OCI-LY1 (cell line): ENCODE data around the gene MMP24OS.

Source experiments
- H2AFZ ChIP-seq: fragments of 200-600 bp; sonication (generic), shearing (Covaris generic); 2 replicates; pipeline ENCODE4 v1.6.0; 2014; ENCODE audit warnings: antibody characterized with exemption, mild to moderate bottlenecking, low read length
- H3F3A ChIP-seq: fragments of 200-600 bp; sonication (generic), shearing (Covaris generic); 2 replicates; pipeline ENCODE4 v1.6.0; 2014; ENCODE audit warnings: mild to moderate bottlenecking, antibody characterized with exemption, low read length, moderate library complexity; ENCODE audit not compliant: insufficient read depth
- H3K27ac ChIP-seq: fragments of 200-600 bp; sonication (generic); 2 replicates; pipeline ENCODE4 v1.5.1; 2014; ENCODE audit warnings: low read length, mixed run types, mild to moderate bottlenecking, low read depth; ENCODE audit not compliant: poor library complexity, severe bottlenecking
- H3K27me3 ChIP-seq: fragments of 200-600 bp; sonication (generic); 2 replicates; pipeline ENCODE4 v1.6.0; 2014; ENCODE audit warnings: antibody characterized with exemption, mild to moderate bottlenecking, low read length, moderate library complexity; ENCODE audit not compliant: insufficient read depth
- H3K36me3 ChIP-seq: fragments of 200-600 bp; sonication (generic); 2 replicates; pipeline ENCODE4 v1.6.1; 2014; ENCODE audit warnings: mild to moderate bottlenecking, antibody characterized with exemption, low read length, moderate library complexity, mixed read lengths; ENCODE audit not compliant: insufficient read depth
- H3K4me1 ChIP-seq: fragments of 200-600 bp; sonication (generic); 2 replicates; pipeline ENCODE4 v1.5.1; 2014; ENCODE audit warnings: mild to moderate bottlenecking, low read length, moderate library complexity; ENCODE audit not compliant: insufficient read depth, severe bottlenecking
- H3K4me2 ChIP-seq: fragments of 200-600 bp; sonication (generic), shearing (Covaris generic); 2 replicates; pipeline ENCODE4 v1.6.1; 2014; ENCODE audit warnings: low read length
- H3K4me3 ChIP-seq: fragments of 200-600 bp; sonication (generic); 2 replicates; pipeline ENCODE4 v1.5.1; 2014; ENCODE audit warnings: low read length, low read depth, mild to moderate bottlenecking, mixed read lengths; ENCODE audit not compliant: poor library complexity, severe bottlenecking
- H3K79me2 ChIP-seq: fragments of 200-600 bp; shearing (Covaris generic); 2 replicates; pipeline ENCODE4 v1.6.1; 2016; ENCODE audit warnings: mixed run types, low read length, mixed read lengths; ENCODE audit not compliant: insufficient read depth
- H3K9ac ChIP-seq: fragments of 200-600 bp; sonication (generic), shearing (Covaris generic); 2 replicates; pipeline ENCODE4 v1.6.1; 2014; ENCODE audit warnings: mild to moderate bottlenecking, low read length, mixed read lengths
- H3K9me2 ChIP-seq: fragments of 200-600 bp; sonication (generic), shearing (Covaris generic); 2 replicates; pipeline ENCODE4 v1.6.1; 2014; ENCODE audit warnings: low read depth, mild to moderate bottlenecking, low read length, mixed read lengths
- H3K9me3 ChIP-seq: fragments of 200-600 bp; shearing (Covaris generic); 2 replicates; pipeline ENCODE4 v1.6.1; 2014; ENCODE audit warnings: low read length, mixed read lengths
- H4K20me1 ChIP-seq: fragments of 200-600 bp; sonication (generic), shearing (Covaris generic); 2 replicates; pipeline ENCODE4 v1.6.0; 2016; ENCODE audit warnings: mild to moderate bottlenecking, low read length; ENCODE audit not compliant: insufficient read depth
- EZH2 ChIP-seq: fragments of 200-600 bp; sonication (generic), shearing (Covaris generic); IDR thresholded peaks from 2 replicates; pipeline ENCODE4 v1.8.0; 2017; ENCODE audit warnings: borderline replicate concordance, mixed run types, mild to moderate bottlenecking, antibody characterized with exemption, low read length, moderate library complexity, mixed read lengths
- TF ChIP-seq, protein P1 (sequence below): fragments of 200-600 bp; sonication (generic), shearing (Covaris generic); IDR thresholded peaks from 2 replicates; pipeline ENCODE4 v1.5.1; 2017; ENCODE audit warnings: mild to moderate bottlenecking, antibody characterized with exemption, low read length, moderate library complexity, mixed read lengths

Gene MMP24OS

DNA sequence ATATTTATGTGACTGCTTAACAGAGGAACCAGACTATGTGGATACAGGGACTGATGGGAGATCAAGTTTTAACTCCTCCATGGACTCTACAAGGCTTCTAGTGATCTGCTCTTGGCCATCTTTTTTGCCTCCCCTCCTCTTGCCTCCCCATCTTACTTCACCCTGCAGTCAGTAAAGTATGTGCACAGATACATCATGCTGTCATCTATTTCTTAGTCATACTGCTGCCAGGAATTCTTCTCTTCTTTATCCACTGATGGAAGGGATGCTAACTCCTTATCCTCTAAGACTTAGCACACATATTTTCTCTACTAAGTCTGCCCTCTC is 41.9 kb upstream of the MMP24OS start:
- Histone ChIP-seq H3K27me3 (no peaks in the 10 kb centered on the region), H3K9me2 (no peaks in the 10 kb centered on the region), H3K9me3 (no peaks in the 10 kb centered on the region), H2AFZ (no peak overlapping the region), H3K79me2 (no peaks in the 10 kb centered on the region), H4K20me1 (no peaks in the 10 kb centered on the region), H3K4me1 (no peaks in the 10 kb centered on the region), H3K4me2 (no peak overlapping the region), H3K9ac (no peak overlapping the region), H3K27ac (no peak overlapping the region), H3K4me3 (no peak overlapping the region), H3F3A (no peaks in the 10 kb centered on the region), H3K36me3 (no peaks in the 10 kb centered on the region)
- TF ChIP-seq, protein P1, sequence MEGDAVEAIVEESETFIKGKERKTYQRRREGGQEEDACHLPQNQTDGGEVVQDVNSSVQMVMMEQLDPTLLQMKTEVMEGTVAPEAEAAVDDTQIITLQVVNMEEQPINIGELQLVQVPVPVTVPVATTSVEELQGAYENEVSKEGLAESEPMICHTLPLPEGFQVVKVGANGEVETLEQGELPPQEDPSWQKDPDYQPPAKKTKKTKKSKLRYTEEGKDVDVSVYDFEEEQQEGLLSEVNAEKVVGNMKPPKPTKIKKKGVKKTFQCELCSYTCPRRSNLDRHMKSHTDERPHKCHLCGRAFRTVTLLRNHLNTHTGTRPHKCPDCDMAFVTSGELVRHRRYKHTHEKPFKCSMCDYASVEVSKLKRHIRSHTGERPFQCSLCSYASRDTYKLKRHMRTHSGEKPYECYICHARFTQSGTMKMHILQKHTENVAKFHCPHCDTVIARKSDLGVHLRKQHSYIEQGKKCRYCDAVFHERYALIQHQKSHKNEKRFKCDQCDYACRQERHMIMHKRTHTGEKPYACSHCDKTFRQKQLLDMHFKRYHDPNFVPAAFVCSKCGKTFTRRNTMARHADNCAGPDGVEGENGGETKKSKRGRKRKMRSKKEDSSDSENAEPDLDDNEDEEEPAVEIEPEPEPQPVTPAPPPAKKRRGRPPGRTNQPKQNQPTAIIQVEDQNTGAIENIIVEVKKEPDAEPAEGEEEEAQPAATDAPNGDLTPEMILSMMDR: no peak
- TF ChIP-seq EZH2: no peak

DNA sequence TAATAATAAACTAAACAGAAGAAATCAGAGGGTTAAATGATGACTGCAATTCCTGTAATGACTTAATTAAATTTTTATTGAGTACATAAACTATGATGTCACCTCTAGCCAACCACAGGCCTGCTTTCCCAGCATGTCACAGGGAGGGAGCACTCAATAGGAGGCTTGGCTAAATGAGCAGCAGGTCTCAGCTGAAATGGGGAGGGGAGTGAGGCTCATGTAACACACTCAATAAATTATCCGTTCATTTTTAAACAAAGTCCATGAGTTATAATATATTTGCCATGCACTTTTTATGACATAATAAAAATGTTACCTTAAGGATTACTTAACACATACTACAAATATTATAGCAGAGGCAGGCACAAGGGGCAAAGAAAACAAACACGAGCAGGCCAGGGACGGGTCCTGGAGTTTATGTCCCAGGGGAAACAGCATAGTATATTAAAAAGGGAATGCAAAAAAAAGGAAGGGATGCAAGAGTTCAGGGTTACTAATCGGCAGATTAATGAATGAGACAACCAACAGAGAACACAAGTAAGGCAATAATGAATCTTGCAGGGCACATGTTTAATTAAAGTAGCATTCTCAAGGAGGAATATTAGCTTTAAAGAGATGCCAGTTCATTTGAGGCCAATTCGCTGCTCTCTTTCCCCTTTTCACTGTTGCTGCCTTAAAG is 41.4 kb upstream of the MMP24OS start:
- Histone ChIP-seq H3F3A (no peaks in the 10 kb centered on the region), H4K20me1 (no peaks in the 10 kb centered on the region), H3K27ac (no peak overlapping the region), H3K27me3 (no peaks in the 10 kb centered on the region), H3K9me3 (no peaks in the 10 kb centered on the region), H3K9me2 (no peaks in the 10 kb centered on the region), H3K79me2 (no peaks in the 10 kb centered on the region), H3K9ac (no peak overlapping the region), H3K36me3 (no peaks in the 10 kb centered on the region), H3K4me2 (no peak overlapping the region), H3K4me1 (no peaks in the 10 kb centered on the region), H3K4me3 (no peak overlapping the region), H2AFZ (no peak overlapping the region)
- TF ChIP-seq, protein P1: no peak
- no peak for TF ChIP-seq EZH2

DNA sequence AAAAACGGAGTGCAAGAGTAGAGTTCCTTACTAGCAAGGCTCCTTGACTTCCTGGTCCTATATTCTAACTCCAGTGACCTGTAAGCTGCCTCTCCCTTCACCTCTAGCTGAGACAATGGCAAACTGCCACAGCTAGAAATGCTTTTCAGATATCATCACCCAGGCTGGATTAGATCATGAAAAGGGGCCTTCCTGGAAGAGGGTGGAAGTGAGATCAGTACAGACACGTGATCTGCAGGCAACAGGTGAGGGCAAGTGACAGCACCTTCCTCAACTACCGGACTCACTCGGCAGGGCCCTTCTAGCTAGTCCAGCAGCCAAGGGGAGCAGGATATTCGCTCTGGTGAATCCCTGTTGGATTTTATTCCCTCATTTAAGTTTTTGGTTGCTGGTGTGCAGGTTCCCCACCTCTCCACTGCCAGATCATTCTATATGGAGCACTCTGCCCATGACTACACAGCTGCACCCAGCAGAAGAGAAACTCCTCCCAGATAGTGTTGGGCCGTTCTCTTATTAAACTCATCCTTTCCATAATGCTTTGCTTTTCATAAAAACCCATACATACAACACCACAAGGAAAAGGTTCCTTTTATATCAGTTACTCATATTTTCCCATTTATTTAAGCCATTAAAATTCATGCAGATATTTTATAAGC is 40.7 kb upstream of the MMP24OS start:
- H3K27ac ChIP-seq: no peak overlapping the region

More for the DNA sequence above, 40.7 kb upstream of the MMP24OS start:
- no peaks in the 10 kb centered on the region for H4K20me1 ChIP-seq
- TF ChIP-seq EZH2: no peak
- TF ChIP-seq, protein P1: no peak
- H3K9me3 ChIP-seq: no peaks in the 10 kb centered on the region
- no peak overlapping the region for H3K4me3 ChIP-seq
- no peak overlapping the region for H3K9ac ChIP-seq
- H3K36me3 ChIP-seq: no peaks in the 10 kb centered on the region
- no peaks in the 10 kb centered on the region for H3K4me1 ChIP-seq
- no peaks in the 10 kb centered on the region for H3F3A ChIP-seq
- no peaks in the 10 kb centered on the region for H3K79me2 ChIP-seq
- no peaks in the 10 kb centered on the region for H3K27me3 ChIP-seq
- no peak overlapping the region for H2AFZ ChIP-seq
- no peak overlapping the region for H3K4me2 ChIP-seq
- no peaks in the 10 kb centered on the region for H3K9me2 ChIP-seq
